Loucy (cell line): ENCODE measurements around the gene TNFSF13.

Source experiments
- EZH2phosphoT487 ChIP-seq: fragments of 200-600 bp; IDR thresholded peaks from 2 replicates; pipeline ENCODE4 v1.6.1; 2018; ENCODE audit warnings: antibody characterized with exemption, mild to moderate bottlenecking, moderate library complexity, borderline replicate concordance
- TF ChIP-seq, protein P1 (sequence below): fragments of 200-600 bp; sonication (generic); conservative IDR thresholded peaks from 2 replicates; pipeline ENCODE4 v1.5.1; 2014; ENCODE audit warnings: mild to moderate bottlenecking, antibody characterized with exemption, low read length

DNA sequence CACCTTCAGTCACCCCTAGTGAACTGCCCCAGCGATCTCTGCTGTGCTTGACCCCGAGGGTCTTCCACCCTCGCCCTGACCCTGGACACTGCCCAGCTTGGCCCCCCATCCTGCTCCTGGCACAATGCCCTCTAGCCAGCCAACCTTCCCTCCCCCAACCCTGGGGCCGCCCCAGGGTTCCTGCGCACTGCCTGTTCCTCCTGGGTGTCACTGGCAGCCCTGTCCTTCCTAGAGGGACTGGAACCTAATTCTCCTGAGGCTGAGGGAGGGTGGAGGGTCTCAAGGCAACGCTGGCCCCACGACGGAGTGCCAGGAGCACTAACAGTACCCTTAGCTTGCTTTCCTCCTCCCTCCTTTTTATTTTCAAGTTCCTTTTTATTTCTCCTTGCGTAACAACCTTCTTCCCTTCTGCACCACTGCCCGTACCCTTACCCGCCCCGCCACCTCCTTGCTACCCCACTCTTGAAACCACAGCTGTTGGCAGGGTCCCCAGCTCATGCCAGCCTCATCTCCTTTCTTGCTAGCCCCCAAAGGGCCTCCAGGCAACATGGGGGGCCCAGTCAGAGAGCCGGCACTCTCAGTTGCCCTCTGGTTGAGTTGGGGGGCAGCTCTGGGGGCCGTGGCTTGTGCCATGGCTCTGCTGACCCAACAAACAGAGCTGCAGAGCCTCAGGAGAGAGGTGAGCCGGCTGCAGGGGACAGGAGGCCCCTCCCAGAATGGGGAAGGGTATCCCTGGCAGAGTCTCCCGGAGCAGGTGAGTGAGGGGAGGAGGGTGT, at the start of gene TNFSF13:
- TF ChIP-seq, protein P1, sequence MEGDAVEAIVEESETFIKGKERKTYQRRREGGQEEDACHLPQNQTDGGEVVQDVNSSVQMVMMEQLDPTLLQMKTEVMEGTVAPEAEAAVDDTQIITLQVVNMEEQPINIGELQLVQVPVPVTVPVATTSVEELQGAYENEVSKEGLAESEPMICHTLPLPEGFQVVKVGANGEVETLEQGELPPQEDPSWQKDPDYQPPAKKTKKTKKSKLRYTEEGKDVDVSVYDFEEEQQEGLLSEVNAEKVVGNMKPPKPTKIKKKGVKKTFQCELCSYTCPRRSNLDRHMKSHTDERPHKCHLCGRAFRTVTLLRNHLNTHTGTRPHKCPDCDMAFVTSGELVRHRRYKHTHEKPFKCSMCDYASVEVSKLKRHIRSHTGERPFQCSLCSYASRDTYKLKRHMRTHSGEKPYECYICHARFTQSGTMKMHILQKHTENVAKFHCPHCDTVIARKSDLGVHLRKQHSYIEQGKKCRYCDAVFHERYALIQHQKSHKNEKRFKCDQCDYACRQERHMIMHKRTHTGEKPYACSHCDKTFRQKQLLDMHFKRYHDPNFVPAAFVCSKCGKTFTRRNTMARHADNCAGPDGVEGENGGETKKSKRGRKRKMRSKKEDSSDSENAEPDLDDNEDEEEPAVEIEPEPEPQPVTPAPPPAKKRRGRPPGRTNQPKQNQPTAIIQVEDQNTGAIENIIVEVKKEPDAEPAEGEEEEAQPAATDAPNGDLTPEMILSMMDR, result no peak
- no peak for TF ChIP-seq EZH2phosphoT487
